GM23338 (cell line): ENCODE data around the gene INPP5A. TPM values are rescaled to one million over a fixed set of nuclear protein-coding genes. Genes with fewer than 3 reads are reported as not detected.

Experiments used
- ATAC-seq: fragments of 200-7000 bp; cut with Tn5 transposase; 3 replicates; pipeline ENCODE4 v1.9.1; 2020
- DNase-seq: peaks from one replicate; pipeline ENCODE4 v3.0.0-alpha.2; 2015; ENCODE audit warnings: low spot score
- H2AFZ ChIP-seq: fragments of 200-600 bp; sonication (generic); 2 replicates; pipeline ENCODE4 v1.8.0; 2016; ENCODE audit warnings: antibody characterized with exemption, mild to moderate bottlenecking, moderate library complexity
- H3F3A ChIP-seq: fragments of 200-600 bp; sonication (generic); replicated peaks from 2 replicates; pipeline ENCODE4 v1.8.0; 2017; ENCODE audit warnings: antibody characterized with exemption, mixed run types, low read depth
- H3K27ac ChIP-seq: fragments of 200-600 bp; sonication (generic); 2 replicates; pipeline ENCODE4 v1.6.1; 2016; ENCODE audit warnings: low read depth
- H3K27me3 ChIP-seq: fragments of 200-600 bp; sonication (generic); 2 replicates; pipeline ENCODE4 v1.8.0; 2016; ENCODE audit warnings: mild to moderate bottlenecking, mixed run types, moderate library complexity; ENCODE audit not compliant: insufficient read depth
- H3K36me3 ChIP-seq: fragments of 200-600 bp; sonication (generic); 2 replicates; pipeline ENCODE4 v1.8.0; 2016; ENCODE audit warnings: mild to moderate bottlenecking; ENCODE audit not compliant: insufficient read depth
- H3K4me1 ChIP-seq: fragments of 200-600 bp; sonication (generic); 2 replicates; pipeline ENCODE4 v1.8.0; 2016; ENCODE audit warnings: mild to moderate bottlenecking, moderate library complexity; ENCODE audit not compliant: insufficient read depth
- H3K4me2 ChIP-seq: fragments of 200-600 bp; sonication (generic); 2 replicates; pipeline ENCODE4 v1.7.1; 2017; ENCODE audit warnings: mixed run types
- H3K4me3 ChIP-seq: fragments of 200-600 bp; sonication (generic); 2 replicates; pipeline ENCODE4 v1.6.1; 2016; ENCODE audit warnings: mixed run types
- H3K79me2 ChIP-seq: fragments of 200-600 bp; sonication (generic); replicated peaks from 2 replicates; pipeline ENCODE4 v1.8.0; 2017; ENCODE audit warnings: mild to moderate bottlenecking; ENCODE audit not compliant: insufficient read depth
- H3K9me2 ChIP-seq: fragments of 200-600 bp; sonication (generic); 2 replicates; pipeline ENCODE4 v1.8.0; 2017; ENCODE audit not compliant: insufficient read depth
- H4K20me1 ChIP-seq: fragments of 200-600 bp; sonication (generic); replicated peaks from 2 replicates; pipeline ENCODE4 v1.8.0; 2017; ENCODE audit warnings: mild to moderate bottlenecking; ENCODE audit not compliant: insufficient read depth
- H3K27ac Mint-ChIP-seq: 2 replicates; pipeline ENCODE4 v1.8.0; 2020; ENCODE audit warnings: inconsistent platforms, mild to moderate bottlenecking, moderate library complexity, mixed read lengths
- H3K27me3 Mint-ChIP-seq: 3 replicates; pipeline ENCODE4 v1.8.0; 2022; ENCODE audit warnings: low read depth, mild to moderate bottlenecking, moderate library complexity, mixed read lengths, inconsistent platforms; ENCODE audit not compliant: insufficient read depth, poor library complexity
- H3K36me3 Mint-ChIP-seq: 3 replicates; pipeline ENCODE4 v1.8.0; 2021; ENCODE audit warnings: low read depth, mild to moderate bottlenecking, inconsistent platforms, moderate library complexity, mixed read lengths
- H3K4me1 Mint-ChIP-seq: 3 replicates; pipeline ENCODE4 v1.8.0; 2020; ENCODE audit warnings: mild to moderate bottlenecking, inconsistent platforms, mixed read lengths
- H3K4me3 Mint-ChIP-seq: 3 replicates; pipeline ENCODE4 v1.8.0; 2021; ENCODE audit warnings: moderate library complexity, mild to moderate bottlenecking, inconsistent platforms, mixed read lengths
- H3K9me3 Mint-ChIP-seq: 3 replicates; pipeline ENCODE4 v1.8.0; 2020; ENCODE audit warnings: moderate library complexity, mild to moderate bottlenecking, inconsistent platforms, mixed read lengths
- polyA plus RNA-seq: library from polyadenylated mRNA; unstranded; fragments of >200 nt; fragmentation: Nextera tagmentation; extraction: Ambion mirVana; gene quantifications from 2 replicates; pipeline ENCODE4 v1.2.1, GENCODE V29; 2016
- total RNA-seq: library from RNA; depleted of rRNA; stranded (reverse); fragments of >200 nt; shearing (Covaris generic); gene quantifications from 2 replicates; pipeline ENCODE4 v1.2.3, GENCODE V29; 2014
- TF ChIP-seq, protein P1 (sequence below), 2 experiments: fragments of 200-600 bp in 1 of 2; sonication (generic) in 1 of 2; conservative IDR thresholded peaks; 2 replicates each; pipeline versions ENCODE4 v1.5.1 to v1.6.1; 2016 to 2017; ENCODE audit warnings: antibody characterized with exemption in 2 of 2, low read depth in 2 of 2, mild to moderate bottlenecking in 2 of 2, moderate library complexity in 1 of 2
- TF ChIP-seq, protein P2 (sequence below): fragments of 250-450 bp; sonication (Bioruptor Pico); IDR thresholded peaks from 2 replicates; pipeline ENCODE4 v1.5.0; 2020; ENCODE audit warnings: mild to moderate bottlenecking, moderate library complexity

Gene INPP5A
- total and polyA plus RNA-seq, 2 experiments from 2014 or later, result 5.9 to 40.6 TPM

DNA sequence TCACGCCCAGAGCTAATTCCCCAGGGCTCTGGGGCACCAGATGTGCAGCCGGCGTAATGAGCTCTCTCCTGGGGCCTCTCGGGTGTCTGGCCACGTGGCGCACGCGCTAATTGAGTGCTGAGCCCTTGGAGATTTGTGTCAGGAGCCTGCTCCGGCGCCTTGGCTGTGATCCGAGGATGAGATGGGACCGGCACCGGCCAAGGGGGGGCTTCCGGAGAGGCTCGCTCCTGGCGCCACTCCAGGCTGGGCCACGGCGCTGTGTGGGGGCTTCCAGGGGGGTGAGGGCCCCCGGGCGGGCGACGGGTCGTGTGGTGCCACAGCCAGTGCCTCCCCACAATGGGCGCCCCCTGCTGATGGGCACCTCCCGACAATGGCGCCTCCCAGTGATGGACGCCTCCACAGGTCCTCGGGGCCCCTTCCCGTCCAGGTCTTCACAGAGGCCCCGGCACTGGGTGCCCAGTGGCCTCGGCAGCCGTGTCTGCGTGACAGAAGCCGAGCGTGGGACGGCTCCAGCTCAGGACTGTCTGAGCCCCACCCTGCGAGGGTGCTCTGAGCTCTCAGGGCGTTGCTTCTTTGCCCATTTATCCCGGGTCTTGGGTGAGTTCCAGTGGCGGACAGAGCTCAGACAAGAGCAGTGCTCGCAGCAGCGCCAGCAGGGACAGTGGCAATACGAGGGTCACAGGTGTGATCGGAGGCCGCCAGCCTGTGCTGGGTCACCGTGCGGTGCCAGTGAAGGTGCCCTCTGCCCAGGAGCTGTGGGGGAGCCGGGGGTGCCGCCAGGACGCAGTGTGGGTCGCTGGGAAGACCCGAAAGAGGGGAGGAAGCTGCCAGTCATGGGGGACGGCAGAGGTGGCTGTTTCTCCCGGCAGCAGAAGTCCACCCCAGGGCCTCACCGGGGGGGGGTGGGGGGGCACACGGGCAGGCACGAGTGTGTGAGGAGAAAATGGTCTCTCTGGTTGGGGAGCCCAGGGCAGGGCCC lies 256.6 kb downstream of the INPP5A start:
- Mint-ChIP-seq H3K27ac (no peak overlapping the region), H3K9me3 (no peaks in the 10 kb centered on the region), H3K4me1 (no peaks in the 10 kb centered on the region), H3K27me3 (peaks cover 24% of the 10 kb centered on the region), H3K36me3 (no peaks in the 10 kb centered on the region), H3K4me3 (no peak overlapping the region)
- no peaks in the 10 kb centered on the region for H4K20me1 ChIP-seq
- no peaks in the 10 kb centered on the region for H3K9me2 ChIP-seq
- H2AFZ ChIP-seq, result no peak overlapping the region
- ATAC-seq, result no peak
- H3F3A ChIP-seq, result no peaks in the 10 kb centered on the region
- TF ChIP-seq, protein P1, sequence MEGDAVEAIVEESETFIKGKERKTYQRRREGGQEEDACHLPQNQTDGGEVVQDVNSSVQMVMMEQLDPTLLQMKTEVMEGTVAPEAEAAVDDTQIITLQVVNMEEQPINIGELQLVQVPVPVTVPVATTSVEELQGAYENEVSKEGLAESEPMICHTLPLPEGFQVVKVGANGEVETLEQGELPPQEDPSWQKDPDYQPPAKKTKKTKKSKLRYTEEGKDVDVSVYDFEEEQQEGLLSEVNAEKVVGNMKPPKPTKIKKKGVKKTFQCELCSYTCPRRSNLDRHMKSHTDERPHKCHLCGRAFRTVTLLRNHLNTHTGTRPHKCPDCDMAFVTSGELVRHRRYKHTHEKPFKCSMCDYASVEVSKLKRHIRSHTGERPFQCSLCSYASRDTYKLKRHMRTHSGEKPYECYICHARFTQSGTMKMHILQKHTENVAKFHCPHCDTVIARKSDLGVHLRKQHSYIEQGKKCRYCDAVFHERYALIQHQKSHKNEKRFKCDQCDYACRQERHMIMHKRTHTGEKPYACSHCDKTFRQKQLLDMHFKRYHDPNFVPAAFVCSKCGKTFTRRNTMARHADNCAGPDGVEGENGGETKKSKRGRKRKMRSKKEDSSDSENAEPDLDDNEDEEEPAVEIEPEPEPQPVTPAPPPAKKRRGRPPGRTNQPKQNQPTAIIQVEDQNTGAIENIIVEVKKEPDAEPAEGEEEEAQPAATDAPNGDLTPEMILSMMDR (conservative IDR thresholded peaks at IDR 0.05; ENCODE audit: low read depth in 2 of 2), result peak; percentile 17 to 60; a peak in 3 of 4 replicates
- TF ChIP-seq, protein P2, sequence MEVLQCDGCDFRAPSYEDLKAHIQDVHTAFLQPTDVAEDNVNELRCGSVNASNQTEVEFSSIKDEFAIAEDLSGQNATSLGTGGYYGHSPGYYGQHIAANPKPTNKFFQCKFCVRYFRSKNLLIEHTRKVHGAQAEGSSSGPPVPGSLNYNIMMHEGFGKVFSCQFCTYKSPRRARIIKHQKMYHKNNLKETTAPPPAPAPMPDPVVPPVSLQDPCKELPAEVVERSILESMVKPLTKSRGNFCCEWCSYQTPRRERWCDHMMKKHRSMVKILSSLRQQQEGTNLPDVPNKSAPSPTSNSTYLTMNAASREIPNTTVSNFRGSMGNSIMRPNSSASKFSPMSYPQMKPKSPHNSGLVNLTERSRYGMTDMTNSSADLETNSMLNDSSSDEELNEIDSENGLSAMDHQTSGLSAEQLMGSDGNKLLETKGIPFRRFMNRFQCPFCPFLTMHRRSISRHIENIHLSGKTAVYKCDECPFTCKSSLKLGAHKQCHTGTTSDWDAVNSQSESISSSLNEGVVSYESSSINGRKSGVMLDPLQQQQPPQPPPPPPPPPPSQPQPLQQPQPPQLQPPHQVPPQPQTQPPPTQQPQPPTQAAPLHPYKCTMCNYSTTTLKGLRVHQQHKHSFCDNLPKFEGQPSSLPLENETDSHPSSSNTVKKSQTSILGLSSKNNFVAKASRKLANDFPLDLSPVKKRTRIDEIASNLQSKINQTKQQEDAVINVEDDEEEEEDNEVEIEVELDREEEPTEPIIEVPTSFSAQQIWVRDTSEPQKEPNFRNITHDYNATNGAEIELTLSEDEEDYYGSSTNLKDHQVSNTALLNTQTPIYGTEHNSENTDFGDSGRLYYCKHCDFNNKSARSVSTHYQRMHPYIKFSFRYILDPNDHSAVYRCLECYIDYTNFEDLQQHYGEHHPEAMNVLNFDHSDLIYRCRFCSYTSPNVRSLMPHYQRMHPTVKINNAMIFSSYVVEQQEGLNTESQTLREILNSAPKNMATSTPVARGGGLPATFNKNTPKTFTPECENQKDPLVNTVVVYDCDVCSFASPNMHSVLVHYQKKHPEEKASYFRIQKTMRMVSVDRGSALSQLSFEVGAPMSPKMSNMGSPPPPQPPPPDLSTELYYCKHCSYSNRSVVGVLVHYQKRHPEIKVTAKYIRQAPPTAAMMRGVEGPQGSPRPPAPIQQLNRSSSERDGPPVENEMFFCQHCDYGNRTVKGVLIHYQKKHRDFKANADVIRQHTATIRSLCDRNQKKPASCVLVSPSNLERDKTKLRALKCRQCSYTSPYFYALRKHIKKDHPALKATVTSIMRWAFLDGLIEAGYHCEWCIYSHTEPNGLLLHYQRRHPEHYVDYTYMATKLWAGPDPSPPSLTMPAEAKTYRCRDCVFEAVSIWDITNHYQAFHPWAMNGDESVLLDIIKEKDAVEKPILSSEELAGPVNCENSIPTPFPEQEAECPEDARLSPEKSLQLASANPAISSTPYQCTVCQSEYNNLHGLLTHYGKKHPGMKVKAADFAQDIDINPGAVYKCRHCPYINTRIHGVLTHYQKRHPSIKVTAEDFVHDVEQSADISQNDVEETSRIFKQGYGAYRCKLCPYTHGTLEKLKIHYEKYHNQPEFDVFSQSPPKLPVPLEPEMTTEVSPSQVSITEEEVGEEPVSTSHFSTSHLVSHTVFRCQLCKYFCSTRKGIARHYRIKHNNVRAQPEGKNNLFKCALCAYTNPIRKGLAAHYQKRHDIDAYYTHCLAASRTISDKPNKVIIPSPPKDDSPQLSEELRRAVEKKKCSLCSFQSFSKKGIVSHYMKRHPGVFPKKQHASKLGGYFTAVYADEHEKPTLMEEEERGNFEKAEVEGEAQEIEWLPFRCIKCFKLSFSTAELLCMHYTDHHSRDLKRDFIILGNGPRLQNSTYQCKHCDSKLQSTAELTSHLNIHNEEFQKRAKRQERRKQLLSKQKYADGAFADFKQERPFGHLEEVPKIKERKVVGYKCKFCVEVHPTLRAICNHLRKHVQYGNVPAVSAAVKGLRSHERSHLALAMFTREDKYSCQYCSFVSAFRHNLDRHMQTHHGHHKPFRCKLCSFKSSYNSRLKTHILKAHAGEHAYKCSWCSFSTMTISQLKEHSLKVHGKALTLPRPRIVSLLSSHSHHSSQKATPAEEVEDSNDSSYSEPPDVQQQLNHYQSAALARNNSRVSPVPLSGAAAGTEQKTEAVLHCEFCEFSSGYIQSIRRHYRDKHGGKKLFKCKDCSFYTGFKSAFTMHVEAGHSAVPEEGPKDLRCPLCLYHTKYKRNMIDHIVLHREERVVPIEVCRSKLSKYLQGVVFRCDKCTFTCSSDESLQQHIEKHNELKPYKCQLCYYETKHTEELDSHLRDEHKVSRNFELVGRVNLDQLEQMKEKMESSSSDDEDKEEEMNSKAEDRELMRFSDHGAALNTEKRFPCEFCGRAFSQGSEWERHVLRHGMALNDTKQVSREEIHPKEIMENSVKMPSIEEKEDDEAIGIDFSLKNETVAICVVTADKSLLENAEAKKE (CRISPR knock-in tag), result no peak
- no peak overlapping the region for H3K27ac ChIP-seq
- DNase-seq, result no peak
- H3K27me3 ChIP-seq, result peaks cover 13% of the 10 kb centered on the region
- H3K36me3 ChIP-seq, result no peaks in the 10 kb centered on the region
- no peaks in the 10 kb centered on the region for H3K79me2 ChIP-seq
- H3K4me1 ChIP-seq, result no peaks in the 10 kb centered on the region
- no peak overlapping the region for H3K4me2 ChIP-seq
- no peak overlapping the region for H3K4me3 ChIP-seq
